ENCODE data around the gene KRTCAP2.
A peak's percentile ranks its signal among the peaks of the same experiment; 100 is the strongest.
"Not testable (repeated sequence)": the region's sequence is repeated elsewhere in the genome, so short reads cannot be mapped to it uniquely, and the experiment has no call there.

The KRTCAP2 gene

DNA sequence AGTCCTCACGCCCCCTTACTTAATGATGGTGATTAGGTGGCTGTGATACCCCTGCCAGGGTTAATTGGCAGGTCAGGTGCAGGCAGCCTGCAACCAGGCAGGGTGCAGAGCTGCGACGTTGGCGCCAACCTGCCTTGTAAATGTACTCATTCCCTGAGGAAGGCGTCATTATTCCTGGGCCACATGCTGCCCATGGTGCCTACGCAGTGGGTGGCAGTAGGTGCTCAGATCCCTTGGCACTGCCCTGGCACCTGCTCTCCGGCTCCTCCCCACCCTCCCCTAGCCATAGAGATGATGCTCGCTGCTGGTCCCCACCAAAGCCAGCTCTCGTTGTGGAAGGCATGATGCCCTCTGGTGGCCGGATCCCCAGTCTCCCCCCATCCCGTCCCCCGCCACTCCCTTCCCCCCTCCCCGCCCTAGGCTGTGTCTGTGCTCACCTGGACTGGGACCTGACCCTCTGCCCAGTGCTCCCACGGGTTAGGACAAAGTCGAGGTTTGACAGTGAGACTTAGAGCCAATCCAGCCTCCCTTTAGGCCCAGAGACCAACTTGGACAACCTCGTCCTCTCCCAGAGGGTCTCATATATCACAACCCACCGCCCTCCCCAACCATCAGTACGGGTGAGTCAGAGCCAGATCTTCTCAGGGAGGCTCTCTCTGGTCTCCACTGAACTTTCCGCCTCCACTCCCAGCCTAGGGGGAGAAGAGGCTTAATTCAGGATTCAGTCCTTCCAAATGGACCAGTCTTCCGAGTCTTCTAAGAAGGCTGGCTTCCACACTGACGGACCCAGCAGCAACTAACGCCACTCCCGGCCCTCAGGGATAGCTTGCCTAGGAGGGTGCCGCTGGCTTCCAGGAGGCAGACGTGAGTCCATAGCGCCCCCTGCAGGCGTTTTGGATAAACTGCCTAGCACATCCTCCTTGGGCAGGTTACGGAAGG, 5.7 kb downstream of the KRTCAP2 start:
- peak; percentile 82 for DNase-seq

DNA sequence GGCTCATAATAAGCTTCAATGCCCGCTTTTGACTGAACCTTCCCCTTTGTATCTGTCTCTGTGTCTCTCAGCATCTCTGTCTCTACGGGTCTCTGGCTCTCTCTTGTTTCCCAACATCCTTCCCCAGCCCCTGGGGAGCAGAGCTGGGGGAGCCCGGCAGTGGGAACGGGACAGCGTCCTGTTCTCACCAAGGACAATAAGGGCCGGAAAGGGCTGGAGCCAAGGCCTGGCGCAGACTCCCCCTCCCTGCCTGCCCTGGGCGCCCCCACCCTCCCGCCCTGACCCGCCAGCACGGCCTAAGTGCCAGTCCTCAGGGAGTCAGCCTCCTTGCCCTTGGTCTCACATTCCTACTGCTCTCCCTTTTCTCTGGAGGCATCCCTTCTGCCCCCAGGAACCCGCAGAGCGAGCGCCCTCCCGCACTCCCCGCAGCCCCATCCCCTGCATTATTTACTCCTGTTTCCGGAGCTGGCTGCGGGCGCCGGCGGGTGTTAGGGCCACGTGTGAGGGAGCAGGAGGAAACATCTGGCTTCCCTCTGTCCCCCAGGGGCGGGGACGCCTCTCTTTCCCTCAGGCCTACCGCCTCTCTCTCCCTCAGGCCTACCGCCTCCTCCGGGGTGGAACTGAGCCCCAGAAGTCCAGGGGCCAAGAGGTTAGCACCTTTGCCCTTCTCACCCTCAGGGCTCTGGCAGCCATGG, 6.5 kb downstream of the KRTCAP2 start:
- no peak for DNase-seq

DNA sequence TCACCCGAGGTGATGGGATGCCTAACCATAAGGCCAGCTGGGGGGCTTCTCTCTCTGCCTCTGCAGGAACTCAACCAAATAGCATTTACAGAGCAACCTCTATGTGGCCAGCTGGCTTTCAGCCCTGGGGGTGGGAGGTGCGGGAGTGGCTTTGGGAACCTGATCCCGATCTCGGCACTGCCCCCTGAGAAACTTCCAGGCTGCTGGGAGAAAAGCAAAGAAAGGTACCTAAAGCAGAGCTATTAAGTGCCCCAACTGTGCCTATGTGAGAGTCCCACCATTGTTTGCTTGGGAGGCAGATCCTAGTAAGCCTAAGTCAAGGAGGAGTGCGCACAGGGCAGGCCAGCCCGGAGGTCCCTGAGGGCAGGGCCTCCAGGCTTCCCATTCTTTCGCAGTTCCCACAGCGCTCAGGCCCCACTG, 7.0 kb downstream of the KRTCAP2 start:
- DNase-seq = no peak

DNA sequence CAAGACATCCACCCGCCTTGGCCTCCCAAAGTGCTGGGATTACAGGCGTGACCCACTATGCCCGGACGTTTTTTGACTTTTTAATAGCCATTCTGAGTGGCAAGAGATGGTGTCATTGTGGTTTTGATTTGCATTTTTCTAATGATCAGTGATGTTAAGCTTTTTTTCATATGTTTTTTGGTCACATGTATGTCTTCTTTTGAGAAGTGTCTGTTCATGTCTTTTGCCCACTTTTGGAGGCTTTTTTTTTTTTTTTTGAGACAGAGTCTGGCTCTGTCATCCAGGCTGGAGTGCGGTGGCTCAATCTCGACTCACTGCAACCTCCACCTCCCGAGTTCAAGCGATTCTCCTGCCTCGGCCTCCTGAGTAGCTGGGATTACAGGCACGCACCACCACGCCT, 8.5 kb downstream of the KRTCAP2 start:
- not testable (repeated sequence) for DNase-seq

DNA sequence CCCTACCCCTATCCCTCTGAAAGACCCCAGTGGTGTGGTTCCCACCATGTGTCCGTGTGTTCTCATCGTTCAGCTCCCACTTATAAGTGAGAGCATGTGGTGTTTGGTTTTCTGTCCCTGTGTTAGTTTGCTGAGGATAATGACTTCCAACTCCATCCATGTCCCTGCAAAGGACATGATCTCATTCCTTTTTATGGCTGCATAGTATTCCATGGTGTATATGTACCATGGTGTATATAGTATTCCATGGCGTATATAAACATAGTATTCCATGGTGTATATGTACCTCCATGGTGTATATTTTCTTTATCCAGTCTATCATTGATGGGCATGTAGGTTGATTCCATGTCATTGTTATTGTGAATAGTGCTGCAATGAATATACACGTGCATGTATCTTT, 9.3 kb downstream of the KRTCAP2 start:
- not testable (repeated sequence) for DNase-seq

DNA sequence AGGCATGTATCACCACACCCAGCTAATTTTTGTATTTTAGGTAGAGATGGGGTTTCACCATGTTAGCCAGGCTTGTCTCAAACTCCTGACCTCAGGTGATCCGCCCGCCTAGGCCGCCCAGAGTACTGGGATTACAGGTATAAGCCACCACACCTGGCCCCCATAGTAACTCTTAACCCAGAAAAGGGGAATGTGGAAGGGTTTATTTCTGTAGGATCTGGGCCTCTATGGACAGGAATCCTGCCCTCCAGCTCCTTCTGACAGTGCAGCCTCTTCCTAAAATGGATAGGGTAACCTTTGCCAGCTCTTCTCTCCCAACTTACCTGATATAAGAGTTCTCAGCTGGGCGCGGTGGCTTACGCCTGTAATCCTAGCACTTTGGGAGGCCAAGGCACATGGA, 10.5 kb downstream of the KRTCAP2 start:
- DNase-seq = not testable (repeated sequence)

DNA sequence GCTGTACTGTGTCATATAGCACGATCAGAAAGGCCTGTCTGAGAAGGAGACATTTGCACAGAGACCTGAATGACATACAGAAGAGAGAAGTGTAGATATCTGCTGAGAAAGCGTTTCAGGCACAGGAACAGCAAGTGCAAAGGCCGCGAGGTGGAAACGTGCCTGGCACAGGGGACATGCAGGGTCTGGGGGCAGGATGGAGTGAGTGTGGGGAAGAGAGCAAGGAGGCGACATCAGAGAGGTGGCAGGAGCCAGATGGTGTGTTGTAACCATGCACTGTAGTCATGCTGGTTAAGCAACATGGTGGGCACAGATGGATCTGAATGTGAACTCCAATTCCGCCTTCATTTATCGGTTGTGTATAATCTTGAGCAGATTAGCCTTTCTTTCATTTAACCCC, 13.0 kb downstream of the KRTCAP2 start:
- no peak for DNase-seq

DNA sequence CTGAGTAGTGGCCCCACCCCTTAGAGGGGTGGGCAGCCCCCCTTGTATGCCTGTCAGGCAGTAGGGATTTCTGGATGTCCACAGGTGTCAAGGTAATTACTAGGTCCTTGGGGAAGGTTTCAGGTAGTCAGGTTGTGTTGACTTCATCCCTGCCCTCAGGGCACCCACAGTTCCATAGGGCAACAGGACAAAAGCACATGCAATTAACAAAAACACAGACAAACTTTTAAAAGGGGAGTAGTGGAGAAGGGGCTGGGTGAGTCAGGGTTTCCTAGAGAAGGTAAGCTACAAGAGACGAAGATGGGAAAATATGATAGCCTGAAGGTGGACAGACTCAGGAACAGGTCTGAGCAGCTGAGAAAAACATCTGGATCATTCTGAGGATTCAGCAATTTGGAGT, 14.1 kb downstream of the KRTCAP2 start:
- no peak for DNase-seq

DNA sequence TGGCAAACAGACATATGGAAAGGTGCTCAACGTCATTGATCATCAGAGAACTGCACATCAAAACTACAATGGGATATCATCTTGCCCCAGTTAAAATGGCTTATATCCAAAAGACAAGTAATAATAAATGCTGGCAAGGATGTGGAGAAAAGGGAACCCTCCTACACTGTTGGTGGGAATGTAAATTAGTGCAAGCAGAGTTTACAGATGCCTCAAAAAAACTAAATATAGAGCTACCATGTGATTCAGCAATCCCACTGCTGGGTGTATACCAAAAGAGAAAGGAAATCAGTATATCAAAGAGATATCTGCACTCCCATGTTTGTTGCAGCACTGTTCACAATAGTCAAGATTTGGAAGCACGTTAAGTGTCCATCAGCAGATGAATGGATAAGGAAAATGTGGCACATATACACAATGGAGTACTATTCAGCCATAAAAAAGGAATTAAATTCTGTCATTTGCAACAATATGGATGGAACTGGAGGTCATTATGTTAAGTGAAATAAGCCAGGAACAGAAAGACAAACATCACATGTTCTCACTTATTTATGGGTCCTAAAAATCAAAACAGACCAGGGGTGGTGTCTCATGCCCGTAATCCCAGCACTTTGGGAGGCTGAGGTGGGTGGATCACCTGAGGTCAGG, 17.0 kb downstream of the KRTCAP2 start:
- not testable (repeated sequence) for DNase-seq

DNA sequence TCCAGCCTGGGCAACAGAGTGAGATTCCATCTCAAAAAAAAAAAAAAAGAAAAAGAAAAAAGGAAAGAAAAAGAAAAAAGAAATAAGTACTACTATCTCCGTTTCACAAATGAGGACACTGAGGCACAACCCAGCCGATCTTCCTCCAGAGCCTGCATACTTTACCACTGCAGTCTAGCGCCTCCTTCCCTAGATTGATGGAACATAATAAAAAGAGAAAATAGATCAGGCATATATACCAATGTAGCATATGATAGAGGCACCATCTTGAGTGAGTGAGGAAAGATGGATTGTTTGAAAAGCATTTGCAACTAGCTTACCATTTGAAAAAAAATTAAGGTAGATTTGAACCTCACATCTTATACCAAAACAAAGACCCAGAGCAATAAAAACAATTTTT, 27.6 kb downstream of the KRTCAP2 start:
- no peak for DNase-seq

DNA sequence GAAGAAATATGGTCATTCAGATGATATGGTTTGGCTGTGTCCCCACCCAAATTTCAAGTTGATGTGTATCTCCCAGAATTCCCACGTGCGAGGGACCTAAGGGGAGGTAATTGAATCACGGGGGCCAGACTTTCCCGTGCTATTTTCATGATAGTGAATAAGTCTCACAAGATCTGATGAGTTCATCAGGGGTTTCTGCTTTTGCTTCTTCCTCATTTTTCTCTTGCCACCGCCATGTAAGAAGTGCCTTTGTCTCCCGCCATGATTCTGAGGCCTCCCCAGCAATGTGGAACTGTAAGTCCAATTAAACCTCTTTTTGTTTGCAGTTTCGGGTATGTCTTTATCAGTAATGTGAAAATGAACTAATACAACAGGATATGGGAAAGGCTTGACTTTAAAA, 31.4 kb downstream of the KRTCAP2 start:
- DNase-seq = no peak

DNA sequence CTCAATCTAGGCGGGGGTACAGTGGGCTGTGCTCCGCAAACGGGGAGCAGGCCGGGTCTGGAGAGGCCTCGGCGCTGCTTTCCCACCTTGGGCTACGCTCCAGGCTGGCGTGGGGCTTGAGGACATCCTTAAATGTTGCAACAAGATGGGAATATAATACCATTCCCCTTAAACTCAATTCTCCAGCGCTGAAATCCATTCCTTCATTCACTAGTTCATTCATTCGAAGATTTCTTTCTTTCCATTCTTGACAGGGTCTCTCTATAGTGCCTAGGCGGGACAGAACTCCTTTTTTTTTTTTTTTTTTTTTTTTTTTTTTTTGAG, 32.5 kb downstream of the KRTCAP2 start:
- DNase-seq = no peak

DNA sequence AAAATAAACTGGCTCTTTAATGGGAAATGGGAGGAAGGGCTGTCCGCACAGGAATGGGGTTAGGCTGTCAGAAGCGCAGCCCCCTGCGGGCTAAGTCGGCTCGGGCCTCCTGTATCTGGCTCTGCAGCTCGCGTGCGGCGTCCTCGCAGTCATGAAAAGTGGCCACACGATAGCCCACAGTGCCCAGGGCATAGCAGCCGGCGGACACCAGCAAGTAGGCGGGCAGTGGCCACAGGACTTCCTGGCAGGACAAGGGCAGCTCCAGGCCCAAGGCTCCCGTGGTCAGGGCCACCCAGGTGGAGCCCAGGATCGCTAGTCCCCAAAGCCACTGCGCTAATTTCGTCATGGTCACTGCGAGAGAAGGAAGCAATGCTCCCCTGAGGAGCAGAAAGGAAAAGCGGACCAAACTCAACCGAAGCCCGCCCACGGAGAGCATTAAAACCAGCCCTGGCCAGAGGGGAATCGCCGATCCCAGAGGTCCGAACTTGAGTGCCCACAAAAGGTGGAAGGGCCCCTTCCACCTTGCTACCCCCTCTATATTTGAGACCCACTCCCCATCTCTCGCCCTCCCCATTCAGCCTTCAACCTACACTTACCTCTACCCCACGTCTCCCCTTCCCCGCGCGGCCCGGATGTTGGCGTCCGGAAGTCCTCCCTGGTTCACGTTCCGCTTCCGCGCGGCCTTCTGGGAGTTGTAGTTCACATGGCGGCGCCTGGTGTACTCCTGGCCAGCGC, 33.0 kb downstream of the KRTCAP2 start, which contains the start of gene DPM3:
DPM3 (minus strand) TSS at position 637 of the 735 bp plus-strand sequence; CDS start at position 346, 291 bp downstream.
- DNase-seq = peak; percentile 77

DNA sequence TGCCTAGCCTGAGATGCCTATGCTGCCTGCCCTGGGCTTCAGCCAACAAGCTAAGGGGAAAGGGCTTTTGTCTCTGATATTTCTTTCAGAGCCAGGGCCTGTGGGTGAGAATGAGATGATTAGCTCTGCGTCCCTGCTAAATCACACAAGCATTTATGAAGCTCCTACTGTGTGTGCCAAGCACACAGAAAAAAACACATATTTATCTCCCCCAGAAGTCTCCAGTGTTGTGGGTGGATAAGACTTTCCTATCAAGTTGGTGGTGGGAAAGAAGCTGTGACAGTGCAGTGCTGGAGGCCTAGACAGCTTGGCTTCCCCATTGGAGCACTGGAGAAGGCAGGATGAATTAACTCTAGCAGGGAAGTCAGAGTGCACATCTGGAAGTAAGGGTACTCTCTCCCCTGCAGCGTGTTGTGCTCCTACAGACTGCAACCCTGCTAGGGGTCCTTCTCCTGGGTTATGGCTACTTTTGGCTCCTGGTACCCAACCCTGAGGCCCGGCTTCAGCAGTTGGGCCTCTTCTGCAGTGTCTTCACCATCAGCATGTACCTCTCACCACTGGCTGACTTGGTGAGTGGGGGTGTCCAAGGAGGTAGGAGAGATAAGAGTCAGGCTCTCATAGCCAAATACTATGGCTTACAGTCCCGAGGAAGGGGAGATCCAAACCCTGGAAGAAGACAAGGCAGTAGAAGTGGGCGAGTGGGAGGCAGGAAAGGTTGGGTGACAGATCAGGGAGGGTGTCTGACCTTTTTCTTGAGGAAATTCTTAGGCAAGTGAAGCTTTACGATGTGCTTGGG, 35.8 kb downstream of the KRTCAP2 start:
- DNase-seq = no peak

DNA sequence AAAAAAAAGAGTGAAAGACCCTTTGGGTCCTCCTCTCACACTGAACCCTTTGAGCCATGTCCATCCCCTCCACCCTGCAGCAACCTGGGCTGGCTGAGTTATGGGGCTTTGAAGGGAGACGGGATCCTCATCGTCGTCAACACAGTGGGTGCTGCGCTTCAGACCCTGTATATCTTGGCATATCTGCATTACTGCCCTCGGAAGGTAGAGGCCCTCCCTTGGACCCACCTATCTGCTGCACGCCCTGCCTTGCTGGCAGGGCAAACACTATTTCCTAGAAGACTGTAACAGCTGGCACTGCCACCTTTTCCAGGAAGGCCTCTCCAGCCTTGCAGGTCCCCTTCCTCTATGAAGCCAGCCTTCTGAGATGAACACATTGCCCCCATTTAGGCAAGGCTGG, 36.4 kb downstream of the KRTCAP2 start:
- no peak for DNase-seq

DNA sequence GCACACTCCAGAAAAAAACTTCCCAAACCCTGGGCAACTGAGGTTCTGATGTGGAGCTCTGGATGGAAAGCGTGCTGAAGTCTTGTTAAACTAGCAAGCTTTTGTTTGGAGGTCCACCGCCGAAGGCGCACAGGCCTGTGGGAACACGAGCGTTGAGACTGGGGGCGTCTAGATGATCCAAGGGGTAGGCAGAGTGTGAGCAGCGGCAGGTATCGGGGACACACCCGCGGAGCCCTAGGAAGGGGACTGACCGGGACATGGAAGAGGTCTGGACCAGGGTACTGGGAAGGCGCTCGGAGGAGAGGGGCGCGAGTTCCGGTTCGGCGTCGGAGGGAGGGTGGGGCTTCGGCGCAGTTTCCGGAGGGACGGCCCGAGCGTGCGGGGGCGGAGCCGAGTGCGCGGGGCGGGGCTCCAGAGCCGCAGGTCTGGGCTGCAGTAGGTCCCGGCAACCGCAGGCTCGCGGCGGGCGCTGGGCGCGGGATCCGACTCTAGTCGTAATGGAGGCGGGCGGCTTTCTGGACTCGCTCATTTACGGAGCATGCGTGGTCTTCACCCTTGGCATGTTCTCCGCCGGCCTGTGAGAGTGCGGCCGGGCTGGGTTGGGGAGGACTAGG, 37.6 kb downstream of the KRTCAP2 start, which contains the start of gene SLC50A1:
SLC50A1 (plus strand) TSS at position 438 of the 614 bp plus-strand sequence; CDS start at position 498, 60 bp downstream.
- DNase-seq = peak; percentile 93

DNA sequence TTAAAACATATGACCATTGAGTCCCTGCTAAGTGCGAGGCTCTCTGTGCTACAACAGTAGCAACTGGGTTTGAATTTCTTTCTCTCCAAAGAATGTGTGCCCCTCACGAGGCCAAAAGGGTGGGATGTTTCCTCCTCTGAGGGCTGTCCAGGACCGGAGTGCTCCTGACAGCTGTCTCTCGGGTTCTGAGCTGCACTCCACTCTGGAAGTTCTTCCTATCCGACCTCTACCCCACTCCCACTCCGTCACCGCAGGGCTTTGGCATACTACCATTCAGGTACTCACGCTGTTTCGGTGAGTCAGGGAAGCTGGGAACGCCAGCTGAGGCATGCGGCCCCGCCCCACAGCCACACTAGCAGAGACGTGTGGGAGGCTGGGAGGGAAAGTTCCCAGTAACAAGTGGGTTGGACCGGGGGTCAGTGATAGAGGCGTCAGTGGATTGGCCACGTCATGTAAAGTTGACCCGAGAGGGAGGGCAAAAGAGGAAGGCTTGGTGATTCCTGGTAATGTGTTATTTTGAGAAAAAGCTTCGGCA, 38.2 kb downstream of the KRTCAP2 start:
- DNase-seq = peak; percentile 83

DNA sequence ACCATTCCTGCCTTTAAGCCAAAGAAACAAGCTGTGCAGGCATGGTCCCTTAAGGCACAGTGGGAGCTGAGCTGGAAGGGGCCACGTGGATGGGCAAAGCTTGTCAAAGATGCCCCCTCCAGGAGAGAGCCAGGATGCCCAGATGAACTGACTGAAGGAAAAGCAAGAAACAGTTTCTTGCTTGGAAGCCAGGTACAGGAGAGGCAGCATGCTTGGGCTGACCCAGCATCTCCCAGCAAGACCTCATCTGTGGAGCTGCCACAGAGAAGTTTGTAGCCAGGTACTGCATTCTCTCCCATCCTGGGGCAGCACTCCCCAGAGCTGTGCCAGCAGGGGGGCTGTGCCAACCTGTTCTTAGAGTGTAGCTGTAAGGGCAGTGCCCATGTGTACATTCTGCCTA, 38.8 kb downstream of the KRTCAP2 start:
- DNase-seq = no peak

DNA sequence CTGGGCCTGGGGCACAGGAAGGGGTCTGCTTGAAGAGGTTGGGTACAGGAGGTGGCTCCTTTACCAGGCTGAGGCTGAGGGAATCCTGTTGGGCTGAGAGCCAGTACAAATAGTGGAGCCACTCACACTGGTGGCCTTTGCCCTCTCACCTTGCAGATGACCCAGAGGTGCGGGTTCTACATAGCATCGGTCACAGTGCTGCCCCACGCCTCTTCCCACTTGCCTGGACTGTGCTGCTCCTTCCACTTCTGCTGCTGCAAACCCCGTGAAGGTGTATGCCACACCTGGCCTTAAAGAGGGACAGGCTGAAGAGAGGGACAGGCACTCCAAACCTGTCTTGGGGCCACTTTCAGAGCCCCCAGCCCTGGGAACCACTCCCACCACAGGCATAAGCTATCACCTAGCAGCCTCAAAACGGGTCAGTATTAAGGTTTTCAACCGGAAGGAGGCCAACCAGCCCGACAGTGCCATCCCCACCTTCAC, 39.3 kb downstream of the KRTCAP2 start:
- no peak for DNase-seq

DNA sequence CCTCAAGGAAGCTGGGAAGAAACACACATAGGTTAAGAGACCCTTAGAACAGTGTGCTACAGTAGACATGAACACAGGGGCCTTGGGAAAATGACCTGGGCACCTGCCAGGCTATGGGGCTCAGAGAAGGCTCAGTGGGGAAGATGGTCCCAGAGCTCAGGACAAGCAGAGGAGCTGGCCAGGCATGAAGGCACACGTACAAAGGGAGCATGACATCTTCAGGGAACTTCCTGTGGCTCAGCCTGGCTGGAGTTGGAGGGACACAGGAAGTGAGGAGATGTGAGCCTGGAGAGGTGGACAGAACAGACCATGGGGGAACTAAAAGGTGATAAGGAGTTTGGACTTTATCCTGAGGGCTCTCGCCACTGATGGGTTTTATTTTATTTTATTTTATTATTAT, 41.2 kb downstream of the KRTCAP2 start:
- DNase-seq = no peak

DNA sequence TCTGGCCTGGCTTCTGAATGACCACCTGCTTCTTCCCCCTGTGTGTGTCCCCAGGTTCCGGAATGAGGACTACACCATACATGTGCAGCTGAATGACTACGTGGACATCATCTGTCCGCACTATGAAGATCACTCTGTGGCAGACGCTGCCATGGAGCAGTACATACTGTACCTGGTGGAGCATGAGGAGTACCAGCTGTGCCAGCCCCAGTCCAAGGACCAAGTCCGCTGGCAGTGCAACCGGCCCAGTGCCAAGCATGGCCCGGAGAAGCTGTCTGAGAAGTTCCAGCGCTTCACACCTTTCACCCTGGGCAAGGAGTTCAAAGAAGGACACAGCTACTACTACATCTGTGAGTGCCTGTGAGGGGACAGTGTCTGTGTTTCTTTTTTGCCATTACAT, 41.8 kb downstream of the KRTCAP2 start:
- no peak for DNase-seq
